Measurements from ENCODE around the gene TMEM51.
"Not testable (repeated sequence)": the region's sequence is repeated elsewhere in the genome, so short reads cannot be mapped to it uniquely, and the experiment has no call there.

TMEM51 gene

DNA sequence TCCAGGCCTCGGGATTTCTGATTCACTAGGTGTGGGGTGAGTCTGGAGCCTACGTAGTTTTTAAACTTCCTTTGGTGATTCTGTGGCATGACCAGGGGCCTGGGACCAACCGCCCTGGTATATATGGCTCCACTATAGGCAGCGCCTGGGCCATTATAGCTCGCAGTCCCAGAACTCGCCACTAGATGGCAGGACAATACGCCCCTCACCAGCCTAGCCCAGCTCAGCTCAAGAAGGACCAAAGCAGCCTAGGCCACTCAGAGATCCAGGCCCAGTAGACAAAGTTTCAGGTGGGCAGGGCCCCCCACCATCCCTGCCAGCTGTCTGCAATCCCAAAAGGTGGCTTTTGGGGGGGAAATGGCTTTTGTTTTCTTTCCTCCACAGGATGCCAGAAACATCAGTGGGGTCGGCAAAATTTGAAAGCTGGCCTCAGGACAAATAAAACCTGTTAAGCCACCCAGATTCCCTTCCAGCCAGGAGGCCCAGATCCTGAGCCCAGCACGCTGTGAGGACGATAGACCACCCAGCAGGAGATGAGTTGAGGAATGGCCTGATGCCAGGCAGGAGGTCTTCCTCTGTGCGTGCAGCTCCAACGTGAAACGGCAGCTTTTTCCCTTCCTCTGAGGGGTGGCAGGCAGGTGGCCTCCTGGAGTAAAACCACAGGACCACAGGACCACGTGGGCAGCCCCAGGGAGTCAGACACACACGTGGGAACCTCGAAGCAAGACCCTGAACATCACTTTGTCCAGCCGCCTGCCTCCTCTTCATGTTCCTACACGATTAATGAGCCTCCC, 24.8 kb upstream of the TMEM51 start:
- peak; percentile 77 for DNase-seq

DNA sequence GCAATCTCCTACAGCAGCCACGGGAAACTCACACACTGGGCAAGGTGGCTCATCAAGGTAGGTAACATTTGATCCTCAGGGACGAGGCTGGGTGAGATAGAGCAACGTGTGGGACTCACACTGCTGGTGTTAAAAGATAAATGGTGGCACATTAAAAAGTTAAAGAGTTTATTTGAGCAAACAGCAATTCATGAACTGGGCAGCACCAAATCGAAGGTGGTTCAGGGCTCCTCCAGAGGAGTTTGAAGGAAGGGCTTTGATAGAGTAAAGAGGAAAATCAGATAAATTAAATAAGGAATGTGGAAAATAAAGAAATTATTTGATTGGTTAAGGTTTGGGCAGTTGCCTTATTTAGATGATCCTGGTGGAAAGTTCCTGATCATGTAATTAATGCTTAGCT, 23.6 kb upstream of the TMEM51 start:
- DNase-seq, result no peak

DNA sequence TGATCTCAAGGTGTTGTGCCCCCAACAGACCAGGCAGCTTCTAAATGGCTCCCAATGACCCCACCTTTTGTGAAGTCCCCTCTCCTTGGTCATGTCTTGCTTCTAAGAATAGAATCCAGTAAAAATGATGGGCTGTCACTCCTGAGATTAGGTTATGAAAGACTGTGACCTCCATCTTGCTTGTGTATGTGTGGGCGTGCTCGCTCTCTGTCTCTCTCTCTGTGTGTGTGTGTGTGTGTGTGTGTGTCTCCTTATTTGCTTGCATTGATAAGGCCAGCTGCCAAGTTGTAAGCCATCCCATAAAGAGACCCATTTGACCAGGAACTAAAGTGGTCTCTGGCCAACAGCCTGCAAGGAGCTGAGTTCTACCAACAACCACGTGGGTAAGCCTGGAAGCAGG, 22.9 kb upstream of the TMEM51 start:
- DNase-seq, result no peak

DNA sequence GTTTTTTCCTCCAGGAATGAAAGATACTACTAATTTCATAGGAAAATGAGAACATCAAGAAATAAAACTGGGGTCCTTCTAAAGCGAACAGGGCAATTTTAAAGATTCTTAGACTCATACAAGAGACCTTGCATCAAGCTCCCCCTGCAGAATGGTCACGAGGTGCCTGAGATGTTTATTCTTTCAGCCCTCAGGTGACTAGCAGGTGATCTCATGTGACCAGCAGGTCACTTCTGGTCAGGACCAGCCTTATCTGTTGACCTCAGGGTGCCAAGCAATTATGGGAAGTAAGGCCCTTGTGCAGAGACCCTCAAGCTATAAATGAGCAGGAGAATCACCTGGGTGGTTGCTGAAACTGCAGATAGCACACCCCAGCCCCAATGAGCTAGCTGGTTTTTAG, 20.6 kb upstream of the TMEM51 start:
- no peak for DNase-seq

DNA sequence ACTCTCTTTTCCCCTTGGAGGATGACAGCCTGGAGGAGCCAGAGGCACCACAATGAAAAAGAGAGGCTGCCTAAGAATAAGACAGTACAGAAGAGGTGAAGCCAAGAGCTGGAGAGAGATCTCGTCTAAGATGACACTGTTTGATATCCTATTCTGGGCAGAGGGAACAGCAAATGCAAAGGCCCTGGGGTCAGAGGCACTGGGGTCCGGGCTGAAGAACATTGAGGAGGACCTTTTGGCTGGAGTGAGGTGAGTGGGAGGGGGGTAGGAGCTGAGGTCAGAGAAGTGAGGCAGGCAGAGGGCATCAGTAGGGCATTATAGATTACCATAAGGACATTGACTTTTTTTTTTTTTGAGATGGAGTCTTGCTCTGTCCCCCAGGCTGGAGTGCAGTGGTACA, 19.3 kb upstream of the TMEM51 start:
- no peak for DNase-seq

DNA sequence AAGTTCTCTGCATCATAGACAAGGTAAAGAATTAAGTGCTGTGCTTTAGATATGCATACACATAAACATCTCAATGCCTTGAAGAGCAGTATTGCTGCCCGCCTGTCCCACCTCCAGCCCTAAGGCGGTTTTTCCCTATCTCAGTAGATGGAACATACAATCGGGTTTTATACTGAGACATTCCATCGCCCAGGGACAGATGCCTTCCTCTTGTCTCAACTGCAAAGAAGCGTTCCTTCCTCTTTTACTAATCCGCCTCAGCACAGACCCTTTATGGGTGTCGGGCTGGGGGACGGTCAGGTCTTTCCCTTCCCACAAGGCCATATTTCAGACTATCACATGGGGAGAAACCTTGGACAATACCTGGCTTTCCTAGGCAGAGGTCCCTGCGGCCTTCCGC, 17.9 kb upstream of the TMEM51 start:
- not testable (repeated sequence) for DNase-seq

DNA sequence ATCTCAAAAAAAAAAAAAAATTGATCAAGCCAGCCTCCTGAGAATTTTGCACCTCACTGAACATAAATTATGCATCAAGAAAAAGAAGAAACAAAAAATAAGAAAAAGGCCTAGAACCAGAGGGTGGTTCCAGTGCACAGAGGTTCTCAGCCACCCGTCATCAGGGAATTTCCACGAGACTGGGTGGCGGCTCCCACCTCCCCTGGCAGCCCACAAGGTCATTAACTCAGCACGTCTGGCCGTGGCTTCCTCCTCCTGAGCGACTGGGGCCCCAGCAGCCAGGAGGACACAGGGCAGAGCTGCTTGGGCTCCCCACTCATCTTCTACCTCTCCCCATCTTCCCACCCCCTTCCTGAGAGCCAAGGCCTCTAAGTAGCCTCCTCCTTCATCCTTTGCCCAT, 15.7 kb upstream of the TMEM51 start:
- DNase-seq, result no peak

DNA sequence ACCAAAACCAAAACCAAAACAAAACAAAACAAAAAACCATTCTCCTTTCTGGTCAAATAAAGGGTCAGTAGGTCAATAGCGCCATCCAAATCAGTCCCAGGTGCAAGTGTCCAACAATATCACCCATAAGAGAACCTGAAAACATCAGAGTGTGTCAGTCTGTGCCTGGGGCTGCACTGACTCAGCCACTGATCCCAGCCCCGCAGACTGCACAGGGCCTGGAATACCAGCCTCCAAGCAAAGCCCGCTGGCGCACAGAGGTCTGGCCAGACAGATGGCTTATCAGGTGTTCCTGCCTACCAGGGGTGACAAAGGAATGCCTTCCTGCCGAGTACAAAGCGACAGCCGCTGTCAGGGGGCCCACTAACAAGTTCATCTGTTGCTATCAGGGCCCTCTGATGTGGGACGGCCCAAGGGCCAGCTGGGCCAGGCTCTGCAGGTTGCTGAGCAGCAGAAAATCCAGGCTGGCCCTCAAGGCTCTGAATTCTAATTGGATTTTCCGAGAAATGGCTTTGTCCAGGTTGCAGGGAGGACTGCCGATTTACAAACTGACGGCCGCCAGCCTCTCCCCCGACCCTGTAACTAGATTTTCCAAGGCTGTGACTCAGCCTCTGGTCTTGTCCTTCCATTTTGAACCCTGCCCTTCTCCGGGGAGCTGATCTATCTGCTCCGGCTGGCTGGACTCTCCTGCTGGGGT, 13.7 kb upstream of the TMEM51 start:
- no peak for DNase-seq

DNA sequence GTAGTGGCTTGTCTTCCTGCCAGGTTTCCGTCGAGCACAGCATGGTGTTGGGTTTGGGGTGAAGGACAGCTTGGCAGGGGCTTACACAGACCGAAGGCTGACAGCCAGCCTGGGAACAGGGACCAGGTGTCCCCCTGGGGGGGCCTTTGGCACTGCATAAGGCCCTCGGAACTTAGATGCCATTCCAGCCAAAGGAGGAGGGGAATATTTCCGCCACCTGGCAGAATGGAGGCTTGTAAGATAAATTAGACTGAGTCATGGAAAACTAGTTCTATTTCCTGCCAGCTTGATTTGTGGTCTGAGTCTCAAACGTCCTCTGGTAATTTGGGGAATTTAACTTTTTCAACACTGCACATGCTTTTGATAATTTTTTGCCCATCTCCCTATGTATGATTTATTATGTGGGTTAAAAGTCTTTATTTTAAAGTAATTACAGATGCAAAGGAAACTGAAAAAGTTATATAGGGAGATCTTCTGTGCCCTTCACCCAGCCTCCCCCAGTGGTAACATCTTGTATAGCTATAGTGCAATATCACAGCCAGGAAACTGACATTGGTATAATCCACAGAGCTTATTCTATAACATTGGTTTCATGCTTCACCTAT, 11.5 kb upstream of the TMEM51 start:
- DNase-seq, result no peak

DNA sequence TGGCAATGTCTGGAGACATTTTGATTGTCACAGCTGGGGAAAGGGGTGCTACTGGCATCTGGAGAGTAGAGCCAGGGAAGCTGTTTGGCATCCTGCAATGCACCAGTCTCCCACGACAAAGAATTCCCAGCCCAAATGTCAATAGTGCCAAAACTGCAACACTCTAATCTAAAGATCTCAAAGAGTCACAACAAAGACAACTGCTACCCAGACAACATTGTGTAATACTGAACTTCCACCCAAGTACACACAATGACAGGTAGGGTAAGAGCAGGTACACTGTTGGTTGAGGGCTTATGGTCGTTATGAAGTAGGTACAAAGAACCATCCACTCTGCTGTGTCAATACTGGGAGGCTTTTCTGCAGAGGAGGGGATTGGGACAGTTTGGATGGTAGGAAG, 8.2 kb upstream of the TMEM51 start:
- DNase-seq, result no peak

DNA sequence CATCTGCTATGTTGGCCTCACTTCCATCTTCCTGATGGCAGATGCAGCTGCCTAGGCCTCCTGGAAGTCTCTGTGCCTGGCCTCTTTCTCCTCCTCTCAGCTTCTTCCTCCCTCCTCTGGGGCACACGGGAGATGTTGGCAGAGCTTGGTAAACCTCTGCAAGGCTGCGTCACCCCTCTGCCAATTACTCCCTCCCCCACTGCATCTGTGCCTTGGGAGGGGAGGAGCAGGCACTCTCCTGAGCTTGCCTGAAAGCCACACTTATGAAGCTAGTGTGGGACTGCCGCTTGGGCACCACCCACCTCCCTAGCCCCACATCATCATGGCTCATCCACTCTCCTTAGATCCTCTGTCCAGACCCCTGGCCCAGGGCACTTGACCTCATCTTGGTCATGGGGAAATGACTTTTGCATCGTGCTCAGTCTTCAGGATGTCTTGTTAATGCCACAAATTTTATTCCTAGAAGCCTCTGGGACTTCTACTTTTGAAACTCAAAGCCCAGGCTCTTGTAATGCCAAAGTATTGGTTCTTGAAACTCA, 7.3 kb upstream of the TMEM51 start:
- DNase-seq, result no peak

DNA sequence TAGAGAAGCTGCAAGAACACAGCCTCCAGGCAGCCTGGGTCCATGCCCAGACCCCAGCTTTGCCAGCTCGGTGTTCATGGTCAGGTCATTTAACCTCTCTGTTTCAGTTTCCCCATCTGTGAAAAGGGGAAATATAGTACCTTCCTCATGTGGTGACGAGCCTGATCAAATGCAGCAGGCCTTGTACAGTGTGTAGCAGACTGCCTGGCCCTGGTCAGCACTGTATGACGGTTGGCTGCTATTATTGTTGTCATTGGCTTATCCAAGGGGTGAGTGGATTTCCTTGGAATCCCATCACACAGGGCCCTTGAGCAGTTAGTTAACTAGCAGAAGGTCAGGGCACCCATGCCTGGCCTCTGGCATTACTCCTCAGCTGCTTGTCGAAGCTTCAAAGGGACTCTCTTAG, 6.6 kb upstream of the TMEM51 start:
- no peak for DNase-seq

DNA sequence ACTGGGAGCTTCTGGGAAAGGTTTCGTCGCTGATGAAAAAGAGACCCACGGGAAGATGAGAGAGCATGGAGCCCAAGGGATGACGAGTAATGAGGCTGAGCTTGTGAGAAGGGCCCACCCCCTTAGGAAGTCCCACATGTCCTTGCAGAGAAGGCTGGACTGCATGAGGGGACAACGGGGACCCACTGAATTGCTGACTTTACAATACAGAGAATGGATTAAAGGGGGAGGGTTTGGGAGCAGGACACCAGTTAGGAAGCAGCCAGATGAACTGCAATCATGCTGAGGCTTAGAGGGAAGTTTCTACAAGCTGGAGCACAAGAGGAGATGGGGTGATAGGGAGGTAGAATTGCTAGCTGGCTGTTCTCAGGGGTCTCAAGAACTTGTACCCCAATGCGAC, 5.5 kb upstream of the TMEM51 start:
- no peak for DNase-seq

DNA sequence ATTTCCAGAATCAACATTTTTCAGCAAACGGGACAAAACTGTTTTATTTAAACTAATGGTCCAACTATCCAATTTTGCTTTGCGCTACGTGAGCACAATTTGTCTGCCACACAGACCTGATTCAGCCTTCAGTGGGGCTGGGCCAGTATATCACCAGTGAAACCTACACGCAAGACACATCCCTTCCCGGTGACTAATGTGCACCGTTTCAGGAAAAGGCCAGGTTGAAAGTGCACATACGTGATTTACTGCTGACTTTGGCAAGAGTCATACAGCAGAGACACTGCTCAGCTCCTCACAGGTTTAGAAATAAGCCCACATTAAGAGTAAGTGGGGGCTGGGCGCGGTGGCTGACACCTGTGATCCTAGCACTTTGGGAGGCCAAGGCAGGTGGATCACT, 5.1 kb upstream of the TMEM51 start:
- DNase-seq, result no peak

DNA sequence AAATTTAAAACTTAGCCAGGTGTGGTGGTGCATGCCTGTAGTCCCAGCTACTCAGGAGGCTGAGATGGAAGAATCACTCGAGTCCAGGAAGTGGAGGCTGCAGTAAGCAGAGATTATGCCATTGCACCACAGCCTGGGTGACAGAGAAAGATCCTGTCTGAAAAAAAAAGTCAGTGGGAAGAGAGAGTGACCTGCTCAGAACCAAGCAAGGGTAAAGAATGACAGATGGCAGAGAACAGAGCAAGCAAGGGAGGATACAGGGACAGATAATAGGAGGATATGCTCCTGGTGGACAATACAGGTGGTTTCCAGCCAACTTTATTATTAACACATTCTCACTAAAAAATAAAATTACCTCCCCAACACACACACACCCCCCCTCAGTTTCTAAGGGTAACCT, 4.6 kb upstream of the TMEM51 start:
- no peak for DNase-seq

DNA sequence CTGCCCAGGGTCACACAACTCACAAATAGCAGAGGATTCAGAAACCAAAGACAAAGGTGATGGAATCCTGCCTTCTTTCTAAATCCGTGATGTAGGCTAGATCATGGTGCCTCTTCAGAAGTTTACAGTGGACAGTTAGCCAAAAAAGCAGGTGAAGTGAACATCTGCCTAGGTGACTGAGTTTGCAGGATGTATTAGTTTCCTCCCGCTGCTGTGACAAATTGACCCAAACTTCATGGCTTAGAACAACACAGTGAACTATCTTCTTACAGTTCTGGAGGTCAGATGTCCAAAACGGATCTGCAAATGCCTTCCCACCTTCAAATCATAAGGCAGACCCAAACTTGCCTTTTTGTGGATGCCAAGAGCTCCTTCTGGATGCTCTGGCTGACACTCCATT, 3.2 kb upstream of the TMEM51 start:
- no peak for DNase-seq

DNA sequence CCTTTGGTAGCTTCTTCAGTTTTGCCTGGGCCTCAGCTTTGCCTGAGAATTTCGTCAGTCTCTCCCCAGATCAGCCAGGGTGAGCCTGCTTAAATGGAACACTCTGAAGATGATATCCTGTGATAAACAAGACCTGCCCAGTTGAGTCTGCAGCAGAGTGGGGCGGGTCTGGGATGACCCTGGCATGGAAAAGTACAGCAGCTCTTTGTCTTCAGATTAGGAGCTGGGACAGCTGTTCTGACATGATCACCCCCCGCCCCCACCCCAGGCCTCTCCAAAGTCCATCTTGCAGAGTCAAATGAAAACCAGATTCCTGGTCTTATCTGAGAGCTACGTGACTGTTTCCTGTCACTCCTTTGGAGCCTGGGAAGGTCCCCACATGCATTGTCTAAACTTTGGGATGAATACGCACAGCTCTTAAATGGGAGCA, 2.2 kb upstream of the TMEM51 start:
- no peak for DNase-seq

DNA sequence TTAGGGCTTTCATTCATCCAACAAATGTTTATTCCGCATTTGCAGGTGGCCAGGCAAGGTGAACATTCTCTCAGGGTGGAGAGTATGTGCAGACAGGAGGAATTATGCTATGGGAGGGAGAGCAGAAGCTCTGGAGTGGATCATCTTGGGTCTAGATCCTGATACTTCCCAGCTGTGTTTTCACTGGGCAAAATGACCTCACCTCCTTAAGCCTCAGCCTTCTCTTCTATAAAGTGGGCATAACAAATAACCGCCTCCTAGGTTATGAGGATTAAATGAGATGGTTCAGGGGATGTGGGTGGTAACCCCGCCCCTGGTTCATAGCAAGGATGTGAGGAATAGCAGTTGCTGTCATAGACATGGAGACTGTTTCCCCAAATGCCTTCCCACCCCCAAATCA, 1.7 kb upstream of the TMEM51 start:
- no peak for DNase-seq

DNA sequence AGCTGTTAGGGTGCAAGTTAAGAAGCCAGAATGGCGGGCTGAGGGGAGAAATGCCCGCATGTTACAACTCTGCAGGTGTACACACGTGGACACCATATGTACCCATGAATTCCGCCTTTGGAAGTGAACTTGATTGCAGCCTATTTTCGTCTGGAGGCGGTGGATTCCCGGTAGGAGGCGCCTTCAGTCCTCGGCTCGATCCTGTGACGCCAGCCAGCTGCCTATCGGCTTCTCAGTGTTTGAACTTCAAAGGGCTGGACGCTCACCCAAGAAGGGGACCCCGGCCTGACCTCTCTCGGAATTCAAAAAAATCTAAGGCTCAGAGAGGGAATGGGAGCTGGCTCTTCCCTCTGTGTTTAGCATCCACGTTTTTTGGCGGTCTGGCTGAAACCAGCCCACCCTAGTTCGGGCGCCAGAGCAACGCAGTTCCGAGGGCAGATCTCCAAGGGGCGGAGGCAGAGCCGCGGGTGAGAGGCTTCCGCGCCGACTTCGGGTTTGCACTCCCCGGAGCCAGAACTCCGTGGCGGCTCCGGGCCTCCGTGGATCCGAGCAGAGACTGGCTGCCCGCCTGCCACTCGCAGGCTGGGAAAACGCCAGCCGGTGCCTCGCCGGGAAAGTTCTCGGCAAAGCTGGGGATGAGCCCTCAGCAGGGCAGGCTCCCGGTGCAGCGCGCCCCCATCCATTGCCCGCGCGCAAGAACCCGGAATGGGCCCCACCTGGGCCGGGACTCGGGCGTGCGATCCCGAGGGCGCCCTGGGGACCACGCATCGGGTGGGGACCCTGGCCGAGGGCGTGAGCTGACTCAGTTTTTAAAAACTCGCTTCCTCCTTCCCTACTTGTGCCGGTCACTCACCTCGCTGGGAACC, 996 bp upstream of the TMEM51 start:
- DNase-seq, result no peak

DNA sequence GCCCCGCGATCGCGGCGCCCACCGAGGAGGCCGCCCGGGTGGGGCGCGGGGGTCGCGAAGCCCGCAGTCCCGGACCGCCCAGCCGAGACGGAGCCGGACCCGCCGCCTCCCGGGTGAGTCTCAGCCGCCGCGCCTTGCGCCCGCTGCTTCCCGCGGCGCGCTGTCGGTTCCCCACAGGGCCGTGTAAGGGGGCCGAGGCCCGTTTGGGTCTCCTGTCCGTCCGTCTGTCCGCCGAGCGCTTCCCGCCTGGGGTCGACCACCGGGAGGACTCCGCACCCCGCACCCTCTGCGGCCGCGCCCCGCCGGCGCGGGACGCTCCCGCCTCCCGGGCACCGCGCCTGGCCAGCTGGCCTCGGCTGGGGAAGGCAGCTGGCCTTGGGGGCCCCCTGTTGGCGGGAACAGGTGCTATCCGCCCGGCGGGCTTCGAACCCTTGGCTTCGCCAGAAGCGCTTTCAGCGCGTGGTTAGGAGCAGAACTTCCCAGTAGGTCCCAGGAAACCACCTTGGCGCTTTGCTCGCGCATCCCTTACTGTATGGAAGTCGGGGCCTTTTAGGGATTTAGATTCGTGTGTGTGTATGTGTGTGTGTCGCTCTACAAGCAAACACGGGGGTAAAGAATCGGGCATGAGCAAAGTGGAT, 414 bp downstream of the TMEM51 start:
- DNase-seq, result peak; percentile 33

DNA sequence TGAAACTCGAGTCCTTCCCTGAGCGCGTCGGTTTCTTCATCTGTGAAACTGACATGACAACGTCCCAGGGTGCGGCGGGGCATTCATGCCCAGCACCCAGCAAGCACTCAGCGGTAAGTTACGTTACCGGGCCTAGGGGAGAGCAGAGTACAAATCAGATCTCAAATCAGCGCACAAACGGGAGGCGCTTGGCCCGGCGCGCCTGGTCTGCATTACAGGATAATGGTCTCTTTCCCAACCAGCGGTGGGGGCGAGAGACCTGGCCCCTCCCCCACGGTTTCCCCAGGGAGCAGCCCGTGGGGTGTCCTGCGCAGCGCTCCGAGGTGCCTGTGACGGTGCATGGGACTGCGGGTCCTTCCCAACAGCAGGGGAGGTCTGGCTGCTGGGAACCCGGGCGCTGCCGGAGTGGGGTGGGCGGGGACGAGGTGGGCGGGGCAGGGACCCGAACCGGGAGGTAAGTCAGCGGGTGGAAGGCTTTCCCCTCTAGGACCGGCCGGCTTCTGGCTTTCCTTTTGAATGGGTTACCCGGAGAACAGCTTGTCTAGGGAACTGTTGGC, 1.0 kb downstream of the TMEM51 start:
- DNase-seq, result no peak

DNA sequence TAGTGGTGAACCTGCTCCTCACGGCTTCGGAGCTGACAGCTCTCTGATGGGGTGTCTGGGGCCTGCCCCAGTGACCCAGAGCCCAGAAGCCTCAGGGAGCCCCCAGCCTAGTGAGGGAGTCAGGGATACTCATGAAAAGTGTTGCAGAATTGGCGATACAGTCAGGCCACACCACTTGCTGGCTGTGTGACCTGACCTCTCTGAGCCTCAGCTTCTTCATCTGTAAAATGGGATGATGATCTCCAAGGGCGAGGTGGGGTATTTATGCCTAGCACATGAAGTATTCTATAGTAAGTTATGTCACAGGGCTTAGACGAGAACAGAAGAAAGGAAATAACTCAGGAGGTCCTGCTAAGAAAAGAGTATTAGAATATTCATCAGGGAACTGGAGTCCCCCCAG, 1.6 kb downstream of the TMEM51 start:
- DNase-seq, result no peak
